ENCODE results near the gene MT1B. TPM values are rescaled to one million over a fixed set of nuclear protein-coding genes. Genes with fewer than 3 reads are reported as not detected.
"Not testable (repeated sequence)": the region's sequence is repeated elsewhere in the genome, so short reads cannot be mapped to it uniquely, and the experiment has no call there.

MT1B gene
- polyA plus RNA-seq, 12 donors, result not detected

- DNase-seq, result no peak
These were observed 31.3 kb upstream of the MT1B start for GRCh38 chr16:56620339-56620897.

- DNase-seq, result not testable (repeated sequence)
These were observed 29.8 kb upstream of the MT1B start for GRCh38 chr16:56621665-56622445.

- DNase-seq, result not testable (repeated sequence)
These were observed 28.5 kb upstream of the MT1B start for GRCh38 chr16:56623184-56623583.

- DNase-seq, result no peak
These were observed 28.0 kb upstream of the MT1B start for GRCh38 chr16:56623637-56624036.

GRCh38 chr16:56625140-56625942 is 26.3 kb upstream of the MT1B start, which contains the start of gene MT1E:
MT1E (plus strand) TSS chr16:56625781; CDS start chr16:56625852, 71 bp downstream.
- no peak for DNase-seq

GRCh38 chr16:56625943-56626654 is 25.6 kb upstream of the MT1B start:
- DNase-seq, result no peak

- no peak for DNase-seq
These were observed 25.0 kb upstream of the MT1B start for GRCh38 chr16:56626685-56627084.

- no peak for DNase-seq
These were observed 23.0 kb upstream of the MT1B start for GRCh38 chr16:56628486-56629350.

- DNase-seq, result no peak
These were observed 22.2 kb upstream of the MT1B start for GRCh38 chr16:56629531-56629930.

- DNase-seq, result no peak
These were observed 21.6 kb upstream of the MT1B start for GRCh38 chr16:56630134-56630533.

GRCh38 chr16:56631197-56631596 is 20.5 kb upstream of the MT1B start:
- no peak for DNase-seq

GRCh38 chr16:56631832-56632155 is 19.9 kb upstream of the MT1B start:
- no peak for DNase-seq

- DNase-seq, result no peak
These were observed 19.4 kb upstream of the MT1B start, which contains the start of gene MT1M for GRCh38 chr16:56632156-56632847. MT1M (plus strand) TSS chr16:56632659; CDS start chr16:56632732, 73 bp downstream.

GRCh38 chr16:56632848-56633365 is 18.8 kb upstream of the MT1B start:
- no peak for DNase-seq

- DNase-seq, result no peak
These were observed 18.2 kb upstream of the MT1B start for GRCh38 chr16:56633535-56633934.

GRCh38 chr16:56634715-56635440 is 16.8 kb upstream of the MT1B start:
- DNase-seq, result no peak

- DNase-seq, result no peak
These were observed 16.2 kb upstream of the MT1B start for GRCh38 chr16:56635441-56635967.

- DNase-seq, result no peak
These were observed 14.9 kb upstream of the MT1B start for GRCh38 chr16:56636616-56637413.
